Gastrocnemius medialis (tissue), 4 donors: Measurements from ENCODE around the gene CPSF3.

ENCODE experiments used
- CTCF ChIP-seq, 5 experiments: fragments of 450-650 bp in 3 of 5; fragments of 200-600 bp in 2 of 5; sonication (generic) in 2 of 5; IDR thresholded peaks in 4 of 5; conservative IDR thresholded peaks in 1 of 5; 1 replicate in 4 of 5; 2 replicates in 1 of 5; pipeline ENCODE4 v1.5.1; 2016 to 2019; ENCODE audit warnings: antibody characterized with exemption in 5 of 5, mild to moderate bottlenecking in 3 of 5, moderate library complexity in 3 of 5
- POLR2A ChIP-seq, 2 donors: fragments of 450-650 bp; IDR thresholded peaks; one replicate each; pipeline ENCODE4 v1.6.1; 2017; ENCODE audit warnings: antibody characterized with exemption in 2 of 2, mild to moderate bottlenecking in 2 of 2, moderate library complexity in 2 of 2

- TF ChIP-seq CTCF (IDR thresholded peaks at IDR 0.05 in 4 of 5, conservative IDR thresholded peaks at IDR 0.05 in 1 of 5) = no peak
- TF ChIP-seq POLR2A (IDR thresholded peaks at IDR 0.05) = no peak
Measured at GRCh38 chr2:9463698-9464034, 40.2 kb downstream of the CPSF3 start.
